ENCODE results near the gene MYLK.

DNA sequence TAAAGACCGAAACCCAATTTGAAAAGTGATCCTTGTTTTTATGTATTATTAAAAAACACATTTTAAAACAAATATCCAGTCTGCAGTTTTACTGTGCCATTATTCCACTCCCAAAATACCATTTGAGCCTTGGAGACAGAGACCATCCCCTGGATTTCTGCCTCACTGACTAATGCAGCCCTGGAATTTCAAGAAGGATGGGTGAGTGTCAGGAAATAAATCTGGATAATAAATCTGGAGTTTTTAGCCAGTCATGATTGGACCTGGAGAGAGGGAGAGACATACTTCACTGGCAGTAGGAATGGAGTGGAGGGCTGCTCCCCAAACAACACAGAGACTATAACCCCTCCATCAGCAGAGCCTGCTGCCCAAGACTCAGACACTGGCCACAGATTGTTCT, 123.3 kb downstream of the MYLK start:
- TF ChIP-seq, protein P1, sequence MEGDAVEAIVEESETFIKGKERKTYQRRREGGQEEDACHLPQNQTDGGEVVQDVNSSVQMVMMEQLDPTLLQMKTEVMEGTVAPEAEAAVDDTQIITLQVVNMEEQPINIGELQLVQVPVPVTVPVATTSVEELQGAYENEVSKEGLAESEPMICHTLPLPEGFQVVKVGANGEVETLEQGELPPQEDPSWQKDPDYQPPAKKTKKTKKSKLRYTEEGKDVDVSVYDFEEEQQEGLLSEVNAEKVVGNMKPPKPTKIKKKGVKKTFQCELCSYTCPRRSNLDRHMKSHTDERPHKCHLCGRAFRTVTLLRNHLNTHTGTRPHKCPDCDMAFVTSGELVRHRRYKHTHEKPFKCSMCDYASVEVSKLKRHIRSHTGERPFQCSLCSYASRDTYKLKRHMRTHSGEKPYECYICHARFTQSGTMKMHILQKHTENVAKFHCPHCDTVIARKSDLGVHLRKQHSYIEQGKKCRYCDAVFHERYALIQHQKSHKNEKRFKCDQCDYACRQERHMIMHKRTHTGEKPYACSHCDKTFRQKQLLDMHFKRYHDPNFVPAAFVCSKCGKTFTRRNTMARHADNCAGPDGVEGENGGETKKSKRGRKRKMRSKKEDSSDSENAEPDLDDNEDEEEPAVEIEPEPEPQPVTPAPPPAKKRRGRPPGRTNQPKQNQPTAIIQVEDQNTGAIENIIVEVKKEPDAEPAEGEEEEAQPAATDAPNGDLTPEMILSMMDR (IDR thresholded peaks at IDR 0.05; ENCODE audit: poor library complexity), result no peak
- TF ChIP-seq EZH2phosphoT487 (IDR thresholded peaks at IDR 0.05; ENCODE audit: low read depth, severe bottlenecking, unreplicated experiment) (no peak), EZH2 (IDR thresholded peaks at IDR 0.05; ENCODE audit: borderline replicate concordance) (no peak)
